Stimulated activated CD4-positive, alpha-beta T cell treated with anti-CD3 and anti-CD28 coated beads, Interleukin-1b, Interleukin-23, amount 100 ng/mL, for 48 hours (primary cell): Measurements from ENCODE around the gene TIMM17A.

ENCODE experiments used
- DNase-seq: peaks from one replicate; pipeline ENCODE4 v3.0.0-alpha.2; 2020

The TIMM17A gene

DNA sequence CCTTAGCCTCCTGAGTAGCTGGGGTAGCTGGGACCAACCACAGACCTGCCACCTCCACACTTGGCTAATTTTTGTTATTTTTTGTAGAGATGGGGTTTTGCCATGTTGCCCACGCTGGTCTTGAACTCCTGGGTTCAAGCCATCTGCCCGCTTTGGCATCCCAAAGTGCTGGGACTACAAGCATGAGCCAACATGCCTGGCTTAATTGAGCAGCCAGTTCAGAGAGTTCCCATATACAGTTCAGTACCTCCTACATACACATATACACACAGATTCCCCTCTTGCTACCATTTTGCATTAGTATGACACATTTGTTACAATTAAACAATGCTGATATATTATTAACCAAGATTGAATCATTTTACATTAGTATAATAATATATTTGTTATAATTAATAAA is 30.1 kb downstream of the TIMM17A start:
- DNase-seq = no peak

DNA sequence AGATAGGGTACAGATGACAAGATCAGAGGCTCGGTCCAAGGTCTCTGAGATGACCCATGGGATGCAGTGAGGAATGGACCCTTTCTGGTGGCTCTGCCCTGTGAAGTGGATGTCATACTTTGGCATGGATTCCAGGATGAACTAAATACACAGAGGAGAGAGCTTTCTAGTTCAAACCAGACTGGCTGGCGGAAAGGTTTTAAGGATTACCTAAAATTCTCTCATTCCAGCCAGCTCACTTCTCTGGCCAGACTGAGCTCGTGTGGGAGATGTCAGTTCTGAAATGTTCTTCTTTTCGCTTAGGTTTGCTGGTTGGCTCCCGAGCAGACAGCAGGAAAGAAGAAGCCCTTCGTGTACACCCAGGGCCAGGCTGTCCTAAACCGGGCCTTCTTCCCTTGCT is 33.3 kb downstream of the TIMM17A start:
- no peak for DNase-seq

- DNase-seq = no peak
Observed at GRCh38 chr1:201989354-201990128, 34.2 kb downstream of the TIMM17A start.

GRCh38 chr1:201990427-201990826 is 35.1 kb downstream of the TIMM17A start:
- no peak for DNase-seq

- peak; percentile 12 for DNase-seq
Observed at GRCh38 chr1:201999625-202000238, 44.4 kb downstream of the TIMM17A start.

DNA sequence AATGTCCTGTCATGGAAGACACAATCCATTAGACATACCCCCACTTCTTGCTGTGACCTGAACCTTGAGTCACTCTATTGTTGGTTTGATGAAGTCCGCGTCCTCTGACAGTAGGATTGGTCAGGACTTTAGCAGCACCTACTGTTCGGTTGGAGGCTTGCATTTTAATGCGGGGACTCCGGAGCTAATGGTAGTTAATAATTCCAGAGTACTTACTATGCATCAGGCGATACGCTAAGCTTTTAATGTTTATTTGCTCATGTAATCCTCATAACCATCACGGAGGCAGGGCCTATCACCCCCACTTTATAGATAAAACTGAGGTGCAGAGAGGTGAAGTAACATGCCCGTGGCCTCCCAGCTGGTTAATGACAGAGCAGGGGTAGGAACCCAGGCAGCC is 47.2 kb downstream of the TIMM17A start:
- no peak for DNase-seq

- DNase-seq = no peak
Observed at GRCh38 chr1:202004711-202005110, 49.4 kb downstream of the TIMM17A start.

DNA sequence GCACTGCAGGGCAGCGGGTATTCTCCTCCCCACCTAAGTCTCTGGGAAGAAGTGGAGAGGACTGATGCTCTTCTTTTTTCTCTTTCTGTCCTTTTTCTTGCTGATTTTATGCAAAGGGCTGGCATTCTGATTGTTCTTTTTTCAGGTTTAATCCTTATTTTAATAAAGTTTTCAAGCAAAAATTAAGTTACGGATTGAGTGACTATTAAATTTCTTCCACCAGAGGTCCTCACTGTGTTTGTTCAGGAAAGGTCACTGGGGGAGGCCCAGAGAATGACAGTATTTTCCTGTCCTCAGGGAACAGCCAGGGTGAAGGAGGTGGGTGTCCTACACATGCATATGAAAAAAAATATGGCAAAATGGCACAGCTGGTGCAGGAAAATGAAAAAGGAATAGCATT is 50.7 kb downstream of the TIMM17A start:
- no peak for DNase-seq

DNA sequence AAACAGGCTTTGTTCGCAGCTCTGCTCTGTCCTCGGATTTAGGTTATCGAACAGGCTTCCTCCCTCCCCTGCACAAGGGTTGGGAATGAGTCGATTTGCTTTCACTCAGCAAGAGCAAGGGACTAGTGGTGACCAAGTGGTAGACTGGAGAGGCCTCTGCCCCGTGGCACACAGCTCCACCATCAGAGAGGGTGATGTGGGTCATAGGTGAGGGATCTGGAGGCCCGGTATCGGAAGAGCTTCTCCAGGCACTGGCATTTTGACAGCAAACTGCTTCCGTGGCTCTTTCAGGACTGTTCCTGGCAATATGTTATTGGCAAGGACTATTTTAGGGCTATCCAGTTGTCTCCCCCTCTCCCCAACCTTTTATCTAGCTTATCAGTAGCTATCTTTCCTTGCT is 52.0 kb downstream of the TIMM17A start:
- no peak for DNase-seq

- DNase-seq = no peak
Observed at GRCh38 chr1:202007805-202008489, 52.6 kb downstream of the TIMM17A start.

GRCh38 chr1:202009326-202010179 is 54.2 kb downstream of the TIMM17A start:
- DNase-seq = peak; percentile 49

DNA sequence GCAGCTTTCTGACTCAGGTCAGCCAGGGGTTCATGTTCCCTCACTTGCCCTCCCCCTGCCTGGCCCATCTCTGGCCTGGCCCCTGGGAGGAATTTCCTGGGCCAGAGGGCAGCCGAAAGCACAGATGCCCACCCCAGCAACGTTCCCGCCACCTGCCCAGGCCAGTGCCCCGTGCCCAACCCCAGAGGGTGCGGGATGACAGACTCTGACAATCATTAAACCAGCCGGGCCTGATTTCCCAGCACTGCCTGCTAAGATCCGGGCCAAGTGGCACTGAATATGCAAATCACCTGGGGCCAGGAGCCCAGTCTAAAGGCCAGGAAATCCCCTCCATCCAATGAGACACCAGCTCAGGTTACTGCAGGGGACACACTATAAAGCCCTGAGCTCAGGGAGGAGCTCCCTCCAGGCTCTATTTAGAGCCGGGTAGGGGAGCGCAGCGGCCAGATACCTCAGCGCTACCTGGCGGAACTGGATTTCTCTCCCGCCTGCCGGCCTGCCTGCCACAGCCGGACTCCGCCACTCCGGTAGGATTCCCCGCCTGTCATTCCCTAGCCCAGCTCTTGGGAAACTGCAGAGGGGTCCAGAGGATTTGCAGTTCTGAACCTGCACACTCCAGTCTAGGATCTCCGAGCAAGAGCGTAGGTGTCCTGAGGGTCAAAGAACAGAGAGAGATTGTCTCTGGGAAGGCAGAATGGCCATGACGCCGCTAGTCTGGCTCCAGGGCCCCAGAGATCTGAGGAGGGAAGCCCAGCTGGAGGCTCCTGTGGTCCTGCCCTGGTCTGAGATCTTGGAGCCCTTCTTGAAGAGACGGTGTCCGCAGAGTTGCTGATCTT is 55.1 kb downstream of the TIMM17A start, which contains the start of gene ELF3:
ELF3 (plus strand) TSS at position 408 of the 836 bp plus-strand sequence. CDS start 550 bp downstream, outside the sequence.
- no peak for DNase-seq

GRCh38 chr1:202011994-202012393 is 56.7 kb downstream of the TIMM17A start:
- no peak for DNase-seq

GRCh38 chr1:202012544-202013478 is 57.5 kb downstream of the TIMM17A start:
- DNase-seq = no peak

GRCh38 chr1:202013603-202014002 is 58.3 kb downstream of the TIMM17A start:
- DNase-seq = no peak

DNA sequence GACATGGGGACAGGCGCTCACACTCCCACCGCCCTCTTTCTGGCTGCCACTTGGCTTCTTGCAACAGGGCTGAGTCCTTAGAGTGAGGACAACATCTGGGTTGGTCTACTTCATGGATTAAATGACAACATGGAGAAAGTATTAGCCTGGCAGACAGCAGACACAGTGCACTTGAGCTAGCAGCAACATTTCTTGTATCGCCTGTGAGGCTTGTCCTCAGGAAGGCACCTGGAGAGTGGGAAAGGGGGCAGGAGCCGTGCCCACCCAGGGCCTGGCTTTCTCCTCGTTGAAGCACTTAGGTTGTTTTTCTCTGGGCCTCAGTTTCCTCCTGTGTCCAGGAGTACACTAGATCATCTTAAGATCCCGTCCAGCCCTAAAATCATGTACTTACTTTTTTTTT is 58.8 kb downstream of the TIMM17A start:
- DNase-seq = no peak

DNA sequence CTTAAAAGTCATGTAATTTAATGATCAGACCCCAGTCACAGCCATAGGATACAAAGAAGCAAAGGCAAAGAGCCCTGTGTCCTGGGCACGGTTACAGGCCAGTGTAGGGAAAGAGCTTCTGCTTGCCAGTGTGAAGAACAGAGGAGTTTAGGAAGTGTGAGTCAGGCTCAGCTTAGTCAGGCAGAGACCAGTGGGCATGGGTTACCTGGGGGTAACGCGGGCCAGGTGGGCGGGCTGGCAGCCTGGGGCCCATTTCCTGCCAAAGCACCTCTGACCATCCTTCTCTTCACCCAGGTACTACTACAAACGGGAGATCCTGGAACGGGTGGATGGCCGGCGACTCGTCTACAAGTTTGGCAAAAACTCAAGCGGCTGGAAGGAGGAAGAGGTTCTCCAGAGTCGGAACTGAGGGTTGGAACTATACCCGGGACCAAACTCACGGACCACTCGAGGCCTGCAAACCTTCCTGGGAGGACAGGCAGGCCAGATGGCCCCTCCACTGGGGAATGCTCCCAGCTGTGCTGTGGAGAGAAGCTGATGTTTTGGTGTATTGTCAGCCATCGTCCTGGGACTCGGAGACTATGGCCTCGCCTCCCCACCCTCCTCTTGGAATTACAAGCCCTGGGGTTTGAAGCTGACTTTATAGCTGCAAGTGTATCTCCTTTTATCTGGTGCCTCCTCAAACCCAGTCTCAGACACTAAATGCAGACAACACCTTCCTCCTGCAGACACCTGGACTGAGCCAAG is 59.8 kb downstream of the TIMM17A start:
- DNase-seq = no peak

DNA sequence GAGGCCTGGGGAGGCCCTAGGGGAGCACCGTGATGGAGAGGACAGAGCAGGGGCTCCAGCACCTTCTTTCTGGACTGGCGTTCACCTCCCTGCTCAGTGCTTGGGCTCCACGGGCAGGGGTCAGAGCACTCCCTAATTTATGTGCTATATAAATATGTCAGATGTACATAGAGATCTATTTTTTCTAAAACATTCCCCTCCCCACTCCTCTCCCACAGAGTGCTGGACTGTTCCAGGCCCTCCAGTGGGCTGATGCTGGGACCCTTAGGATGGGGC is 60.3 kb downstream of the TIMM17A start:
- no peak for DNase-seq

DNA sequence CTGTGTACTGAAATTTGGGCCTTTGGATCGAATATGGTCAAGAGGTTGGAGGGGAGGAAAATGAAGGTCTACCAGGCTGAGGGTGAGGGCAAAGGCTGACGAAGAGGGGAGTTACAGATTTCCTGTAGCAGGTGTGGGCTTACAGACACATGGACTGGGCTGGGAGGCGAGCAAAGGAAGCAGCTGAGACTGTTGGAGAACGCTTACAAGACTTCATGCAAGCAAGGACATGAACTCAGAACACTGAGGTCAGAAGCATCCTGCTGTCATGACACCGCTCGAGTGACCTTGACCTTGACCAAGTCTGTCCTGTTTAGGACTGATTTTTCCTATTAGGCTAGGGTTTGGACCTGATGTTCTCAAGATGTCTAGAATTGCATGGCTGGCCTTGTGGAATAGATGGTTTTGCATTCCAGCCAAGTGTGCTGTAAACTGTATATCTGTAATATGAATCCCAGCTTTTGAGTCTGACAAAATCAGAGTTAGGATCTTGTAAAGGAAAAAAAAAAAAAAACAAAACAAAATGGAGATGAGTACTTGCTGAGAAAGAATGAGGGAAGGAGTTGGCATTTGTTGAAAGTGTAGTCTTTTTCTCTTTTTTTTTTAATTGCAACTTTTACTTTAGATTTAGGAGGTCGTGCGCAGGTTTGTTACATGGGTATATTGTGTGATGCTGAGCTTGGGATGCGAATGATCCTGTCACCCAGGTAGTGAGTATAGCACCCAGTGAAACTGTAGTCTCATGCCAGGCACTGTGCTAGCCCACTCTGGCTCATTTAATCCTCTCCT is 60.9 kb downstream of the TIMM17A start:
- no peak for DNase-seq
